ENCODE data around the gene SREBF2. TPM values are rescaled to one million over a fixed set of nuclear protein-coding genes. Genes with fewer than 3 reads are reported as not detected.
A peak's percentile ranks its signal among the peaks of the same experiment; 100 is the strongest.

SREBF2 gene
- total and polyA plus RNA-seq, 2 of the 13 experiments (the other 11 are each of a cell fraction or from before 2014, with no cell fraction given): 53.8 to 72.6 TPM

- TF ChIP-seq U2AF2 (IDR thresholded peaks at IDR 0.05; ENCODE audit: low read depth, low read length) (no peak), ZNF276 (CRISPR knock-in tag; IDR thresholded peaks at IDR 0.05; ENCODE audit: low read depth) (peak; percentile 88; the same call in 1 of the 2 replicates), FOXO4 (CRISPR knock-in tag; conservative IDR thresholded peaks at IDR 0.05) (peak; percentile 94), HNRNPH1 (optimal IDR thresholded peaks at IDR 0.05; ENCODE audit: low read depth, low read length) (no peak), ZNF253 (CRISPR knock-in tag; IDR thresholded peaks at IDR 0.05; ENCODE audit: borderline replicate concordance) (no peak), CREB3 (CRISPR knock-in tag; IDR thresholded peaks at IDR 0.05) (peak; percentile 54; the same call in 1 of the 2 replicates), GTF2F1 (IDR thresholded peaks at IDR 0.05; ENCODE audit: low read length) (0 out of 2 replicates have a peak, but pooled peaks have one; percentile 72), ZNF256 (CRISPR knock-in tag; conservative IDR thresholded peaks at IDR 0.05) (no peak), ZNF484 (CRISPR knock-in tag; IDR thresholded peaks at IDR 0.05; ENCODE audit: borderline replicate concordance, low read depth) (no peak), ZNF589 (CRISPR knock-in tag; conservative IDR thresholded peaks at IDR 0.05) (no peak; the same call in 1 of the 2 replicates), ZBTB7A (CRISPR knock-in tag; IDR thresholded peaks at IDR 0.05) (peak; percentile 83; the same call in 1 of the 2 replicates), MEF2D (CRISPR knock-in tag; IDR thresholded peaks at IDR 0.05) (no peak; the same call in 1 of the 2 replicates), ZBTB8A (CRISPR knock-in tag; IDR thresholded peaks at IDR 0.05; ENCODE audit: borderline replicate concordance, low read depth) (peak; percentile 86; the same call in 1 of the 2 replicates), ZSCAN9 (CRISPR knock-in tag; IDR thresholded peaks at IDR 0.05; ENCODE audit: borderline replicate concordance) (no peak), ZBTB2 (CRISPR knock-in tag; IDR thresholded peaks at IDR 0.05; ENCODE audit: low read depth) (peak; percentile 28; the same call in 1 of the 2 replicates), ZNF543 (CRISPR knock-in tag; IDR thresholded peaks at IDR 0.05) (peak; percentile 73; the same call in 1 of the 2 replicates), ZNF496 (CRISPR knock-in tag; IDR thresholded peaks at IDR 0.05; ENCODE audit: insufficient replicate concordance) (no peak), ZNF18 (CRISPR knock-in tag; IDR thresholded peaks at IDR 0.05; ENCODE audit: insufficient replicate concordance) (peak; percentile 76), TRAFD1 (CRISPR knock-in tag; IDR thresholded peaks at IDR 0.05; ENCODE audit: borderline replicate concordance) (no peak)
Observed at GRCh38 chr22:41800348-41801146, 32.4 kb upstream of the SREBF2 start, which contains the start of gene CCDC134 (continued).

All from HepG2 (cell line).